Measurements from ENCODE around the gene ZFAND3.
"Not testable (repeated sequence)": the region's sequence is repeated elsewhere in the genome, so short reads cannot be mapped to it uniquely, and the experiment has no call there.

The ZFAND3 gene

DNA sequence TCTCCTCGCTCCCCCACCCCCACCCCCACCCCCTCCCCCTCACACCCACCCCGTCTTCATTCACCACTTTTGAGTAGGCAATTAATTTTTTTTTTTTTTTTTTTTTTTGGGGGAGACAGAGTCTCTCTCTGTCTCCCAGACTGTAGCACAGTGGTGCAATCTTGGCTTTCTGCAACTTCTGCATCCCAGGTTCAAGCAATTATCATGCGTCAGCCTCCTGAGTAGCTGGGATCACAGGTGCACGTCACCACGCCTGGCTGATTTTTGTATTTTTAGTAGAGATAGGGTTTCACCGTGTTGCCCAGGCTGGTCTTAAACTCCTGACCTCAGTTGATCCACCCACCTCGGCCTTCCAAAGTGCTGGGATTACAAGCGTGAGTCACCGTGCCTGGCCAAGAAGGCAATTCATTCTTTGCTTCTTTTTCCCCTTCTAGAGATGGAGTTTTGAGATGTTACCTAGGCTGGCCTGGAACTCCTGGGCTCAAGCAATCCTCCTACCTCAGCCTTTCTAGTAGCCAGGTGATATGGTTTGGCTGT, 230.4 kb downstream of the ZFAND3 start:
- not testable (repeated sequence) for DNase-seq (ENCODE audit: low read depth)

DNA sequence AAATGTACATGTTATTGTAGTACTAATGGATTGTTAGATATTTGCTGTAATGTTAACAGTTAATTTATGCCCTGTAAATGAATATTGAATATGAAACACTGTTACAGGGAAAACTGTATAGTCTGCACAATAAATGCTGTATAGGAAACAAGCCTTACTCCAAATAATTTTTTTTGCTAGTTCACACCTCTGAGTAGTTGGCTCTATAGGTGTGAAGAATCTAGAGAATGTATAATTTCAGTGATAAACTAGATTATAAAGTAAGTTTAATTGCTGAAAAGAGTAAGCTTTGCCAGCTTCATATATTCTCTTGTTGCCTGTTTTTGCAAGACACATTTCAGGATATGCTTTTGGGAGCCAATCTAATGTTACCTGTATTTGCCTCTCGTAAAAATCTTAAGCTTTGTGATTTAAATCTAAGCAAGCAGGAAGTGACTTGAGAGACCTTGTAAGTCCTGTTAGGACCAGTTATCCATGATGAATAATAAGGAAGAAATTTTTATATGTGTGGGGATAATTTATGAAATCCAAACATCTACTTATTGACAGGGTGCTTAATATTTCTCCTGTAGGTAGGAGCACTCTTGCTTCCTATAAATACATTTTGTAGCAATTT, 232.4 kb downstream of the ZFAND3 start:
- no peak for DNase-seq (ENCODE audit: low read depth)

DNA sequence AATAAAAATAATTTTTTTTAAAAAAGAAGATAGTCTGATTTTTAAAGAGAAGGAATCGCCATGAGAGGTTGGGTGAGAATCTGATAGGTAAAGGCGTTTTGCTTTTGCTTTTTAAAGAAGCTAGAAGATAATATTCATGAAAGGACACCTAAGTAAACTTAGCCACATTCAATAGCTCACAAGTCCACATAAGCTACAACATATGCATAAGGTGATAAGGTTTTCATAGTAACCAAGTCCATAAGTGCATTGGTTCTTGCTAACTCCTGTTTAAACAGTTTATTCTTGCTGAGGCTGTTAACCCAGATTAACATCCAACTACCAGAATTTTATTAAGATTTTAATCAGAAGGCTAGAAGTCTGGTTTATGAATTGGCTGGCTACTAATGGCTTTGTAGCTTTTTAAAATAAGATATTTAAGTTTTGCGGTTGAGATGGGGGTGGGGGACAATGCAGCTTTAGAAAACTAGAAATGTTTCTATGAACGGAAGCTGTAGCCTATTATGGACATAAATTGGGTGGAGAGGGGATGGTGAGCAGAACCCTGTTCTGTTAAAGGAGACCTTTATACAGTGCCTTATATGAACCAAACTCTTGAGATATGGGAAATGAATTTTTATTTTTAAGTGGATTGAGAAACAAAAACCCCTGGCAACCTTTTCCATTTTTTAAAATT, 235.1 kb downstream of the ZFAND3 start:
- DNase-seq (ENCODE audit: low read depth): no peak

DNA sequence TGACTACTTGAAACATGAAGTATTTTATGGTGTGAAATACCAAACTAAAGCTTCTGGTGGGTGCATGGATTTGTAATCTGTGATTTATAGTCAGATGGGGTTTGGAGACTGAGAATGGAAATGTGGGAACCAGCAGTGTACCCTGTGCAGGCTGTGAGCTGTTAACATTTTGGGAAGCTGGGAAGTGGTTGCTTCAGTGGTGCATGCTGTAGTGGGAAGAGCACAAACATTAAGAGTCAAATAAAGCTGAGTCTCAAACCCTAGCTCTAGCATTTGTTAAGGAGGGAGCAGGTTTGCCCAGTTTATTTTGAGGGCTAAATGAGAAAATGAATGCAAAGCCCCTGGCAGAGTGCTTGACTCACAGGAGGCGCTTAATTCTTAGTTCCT, 235.7 kb downstream of the ZFAND3 start:
- no peak for DNase-seq (ENCODE audit: low read depth)

DNA sequence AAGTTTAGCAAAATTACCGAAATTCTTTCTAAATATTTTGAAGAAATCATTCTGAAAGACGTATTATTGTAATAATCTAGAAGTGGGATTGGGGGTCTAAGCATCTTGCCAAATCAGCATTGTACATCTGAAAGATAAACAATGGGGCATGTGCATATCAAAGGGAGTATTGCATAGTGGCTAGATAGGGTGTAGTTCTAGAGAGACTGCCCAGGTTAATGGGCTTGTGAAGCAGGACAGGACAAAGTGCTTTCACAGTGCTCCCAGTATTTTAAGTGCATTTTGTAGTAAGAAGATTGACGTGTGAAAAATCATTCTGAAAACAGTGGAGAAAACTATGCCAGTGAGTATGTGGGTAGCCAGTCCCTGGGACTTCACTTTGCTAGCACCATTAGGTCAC, 236.8 kb downstream of the ZFAND3 start:
- DNase-seq (ENCODE audit: low read depth): no peak

DNA sequence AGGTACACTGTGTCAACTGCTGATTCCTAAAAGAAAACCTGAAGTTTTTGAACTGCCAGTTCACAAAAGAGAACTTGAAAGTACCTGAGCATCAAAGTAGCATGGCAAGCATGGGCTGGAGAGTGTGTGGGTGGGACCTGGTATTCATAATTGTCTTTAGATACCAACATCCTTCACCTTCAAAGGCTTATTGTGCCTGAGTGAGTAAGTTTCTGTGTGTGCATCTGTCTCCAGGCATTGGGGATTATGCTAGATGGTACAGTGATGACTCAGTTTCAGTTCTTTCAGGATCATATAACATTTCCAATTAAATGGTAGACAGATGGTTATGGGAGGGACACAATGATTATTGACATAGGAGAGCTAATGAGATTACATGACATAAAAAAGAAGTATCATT, 238.5 kb downstream of the ZFAND3 start:
- no peak for DNase-seq (ENCODE audit: low read depth)

DNA sequence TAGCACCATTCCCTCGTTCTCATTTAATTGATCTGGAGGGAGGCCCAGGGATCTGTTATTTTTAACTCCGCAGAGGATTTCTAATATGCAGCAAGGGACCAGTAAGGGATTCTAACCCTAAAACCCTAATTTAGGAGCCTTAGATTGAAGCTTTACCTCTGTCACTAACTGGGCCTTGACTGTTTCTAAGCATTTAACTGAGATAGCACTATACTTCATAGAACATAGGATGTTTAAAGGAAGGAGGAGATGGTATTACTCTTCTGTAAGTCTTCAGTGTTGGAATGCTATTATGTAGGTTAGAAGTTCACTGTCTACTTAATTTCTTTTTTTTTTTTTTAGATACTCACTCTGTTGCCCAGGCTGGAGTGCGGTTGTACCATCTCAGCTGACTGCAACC, 242.5 kb downstream of the ZFAND3 start:
- no peak for DNase-seq (ENCODE audit: low read depth)

DNA sequence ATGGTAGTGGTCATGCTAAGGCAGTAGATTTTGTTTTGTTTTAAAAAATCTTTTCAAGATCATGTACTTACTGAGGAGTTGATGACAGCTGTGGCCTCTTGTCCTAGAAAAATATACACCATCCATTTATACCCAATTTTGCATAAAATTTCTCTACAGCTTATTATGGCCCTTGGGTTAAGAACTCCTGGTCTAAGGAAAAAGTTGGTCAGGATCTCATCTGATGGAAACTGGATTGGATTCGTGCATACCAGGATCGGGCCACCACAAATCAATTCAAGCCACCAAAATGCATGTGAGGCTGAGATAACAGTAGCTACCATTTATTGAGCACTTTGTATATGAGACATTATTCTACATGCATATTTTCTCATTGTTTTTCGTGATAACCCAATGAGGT, 244.4 kb downstream of the ZFAND3 start:
- no peak for DNase-seq (ENCODE audit: low read depth)

DNA sequence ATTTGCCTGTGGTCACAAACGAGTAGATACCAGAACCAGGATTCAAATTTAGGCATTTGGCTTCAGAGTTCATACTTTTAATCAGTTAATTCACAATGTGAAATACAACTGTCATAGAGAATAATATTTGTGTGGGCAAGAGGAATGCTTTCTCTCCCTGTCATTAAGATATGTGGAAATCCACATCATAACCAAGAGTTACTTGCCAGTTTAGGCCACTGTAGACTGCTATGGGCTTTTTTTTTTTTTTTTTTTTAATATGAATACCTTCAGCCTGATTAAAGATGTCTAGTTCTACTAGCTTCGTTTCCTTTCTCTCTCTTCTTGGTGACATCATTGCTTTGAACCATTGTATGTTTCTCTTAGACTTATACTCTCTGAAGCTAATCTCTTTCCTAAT, 244.9 kb downstream of the ZFAND3 start:
- DNase-seq (ENCODE audit: low read depth): no peak

DNA sequence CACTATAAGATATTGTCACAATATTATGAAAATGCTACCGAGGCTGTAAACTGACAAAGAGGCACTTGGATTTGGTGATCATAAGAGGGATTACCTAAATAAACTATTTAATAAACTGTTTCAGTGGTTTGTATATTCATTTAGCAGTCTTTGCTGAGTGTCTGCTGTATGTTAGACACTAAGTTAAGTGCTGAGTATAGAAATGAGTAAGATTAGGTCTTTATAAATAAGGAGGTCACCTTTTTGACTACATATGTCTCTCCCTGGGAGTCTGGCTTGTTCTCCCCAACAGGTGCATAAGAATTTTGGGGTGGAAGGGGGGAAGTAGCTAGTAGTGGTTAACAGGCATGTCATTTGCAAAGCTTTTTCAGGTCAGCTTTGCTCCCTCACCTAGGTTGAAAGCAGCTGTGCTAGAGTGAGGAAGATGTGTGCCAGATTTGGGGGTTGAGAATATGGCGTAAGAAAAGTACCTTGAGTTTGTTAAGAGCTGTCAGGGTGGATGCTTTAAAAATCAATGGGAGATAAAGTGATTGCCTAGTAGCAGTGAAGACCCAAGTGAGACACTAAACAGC, 246.3 kb downstream of the ZFAND3 start:
- DNase-seq (ENCODE audit: low read depth): no peak

DNA sequence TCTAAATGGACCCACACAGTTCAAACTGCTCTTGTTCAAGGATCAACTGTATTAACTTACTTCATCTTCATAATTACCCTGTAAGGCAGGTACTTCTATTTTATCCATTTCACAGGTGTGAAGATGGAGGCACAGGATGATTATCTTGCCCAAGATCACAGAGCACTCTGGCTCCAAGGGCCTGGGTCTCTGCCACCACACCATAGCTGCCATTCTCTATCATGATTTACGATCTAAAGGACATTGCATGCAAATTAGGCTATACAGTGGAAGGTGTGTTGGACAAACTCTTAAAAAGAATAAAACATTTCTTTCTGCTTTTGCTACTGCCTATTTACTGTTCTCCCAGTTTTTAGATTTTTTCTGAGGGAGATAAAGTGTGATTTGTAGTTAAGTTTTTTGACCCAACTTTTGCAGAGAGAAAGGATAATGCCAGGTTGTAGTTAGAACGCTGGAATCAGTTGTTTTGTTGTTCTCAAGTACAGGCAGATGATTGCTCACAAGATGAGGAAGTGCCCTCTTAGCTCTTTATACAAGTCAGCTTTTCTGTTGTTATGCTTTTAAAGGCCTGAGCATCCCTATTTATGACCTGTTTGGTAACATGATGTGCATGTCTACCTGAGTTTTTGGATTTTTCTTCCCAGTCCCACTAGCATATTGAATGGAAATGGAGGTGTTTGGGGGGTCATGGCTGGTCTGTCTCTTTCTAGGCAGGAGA, 247.9 kb downstream of the ZFAND3 start:
- DNase-seq (ENCODE audit: low read depth): no peak

DNA sequence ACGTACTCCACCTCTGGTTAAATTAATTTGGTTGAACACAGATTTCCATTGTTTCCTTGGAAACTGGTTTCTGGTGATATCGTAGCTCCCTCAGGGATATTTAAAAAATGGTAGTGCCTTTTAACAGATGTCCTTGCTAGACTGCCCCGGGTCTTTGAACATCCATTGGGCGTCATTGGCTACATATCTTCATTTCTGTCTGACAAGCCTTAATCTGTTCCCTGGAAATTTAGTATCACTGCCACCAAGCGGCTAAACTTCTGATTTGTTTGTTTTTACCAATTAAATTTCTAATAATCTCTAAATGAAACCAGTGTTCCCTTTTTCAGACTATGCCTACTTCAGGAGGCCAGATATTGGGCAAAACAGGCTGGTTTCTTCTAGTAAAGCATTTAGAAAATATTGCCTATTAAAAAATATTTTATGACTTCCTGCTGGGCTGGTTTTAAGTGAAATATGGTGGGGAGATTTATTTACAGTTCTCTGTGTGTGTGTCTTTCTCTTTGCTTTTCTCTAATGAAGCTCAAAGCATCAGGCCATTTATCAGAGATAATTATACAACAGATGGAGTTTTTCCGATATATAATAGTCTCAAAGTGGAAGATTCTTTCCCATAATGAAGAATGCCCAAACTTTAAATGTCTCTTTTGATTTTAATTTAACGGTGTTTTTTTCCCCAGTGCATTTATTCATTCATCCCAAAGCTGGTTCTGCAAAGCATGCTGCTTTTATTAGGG, 249.5 kb downstream of the ZFAND3 start:
- DNase-seq (ENCODE audit: low read depth): no peak

DNA sequence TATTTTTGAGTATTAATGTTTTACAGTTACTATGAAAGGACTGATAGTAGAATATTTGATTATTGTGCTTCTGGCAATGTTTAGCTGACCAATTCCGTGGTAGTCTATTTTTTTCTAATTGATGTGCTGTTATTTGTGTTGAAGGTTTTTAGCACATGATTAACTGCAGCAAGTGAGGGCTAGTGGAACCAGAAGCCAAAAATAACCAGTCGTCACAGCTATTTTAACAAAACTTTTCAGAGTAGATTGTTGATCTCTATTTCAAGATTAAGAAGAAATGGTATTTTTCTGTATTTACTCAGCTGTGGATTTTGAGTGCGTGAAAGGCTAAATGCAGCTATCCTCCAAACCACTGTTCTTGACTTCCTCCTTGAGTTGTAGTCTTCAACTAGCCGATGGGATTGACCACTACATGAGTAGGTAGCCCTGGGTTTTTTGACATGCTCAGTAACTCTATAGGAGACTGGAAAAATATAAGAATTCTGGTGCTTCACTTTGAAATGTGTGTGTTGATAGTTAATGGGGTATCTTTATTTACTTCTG, 258.0 kb downstream of the ZFAND3 start:
- DNase-seq (ENCODE audit: low read depth): no peak

DNA sequence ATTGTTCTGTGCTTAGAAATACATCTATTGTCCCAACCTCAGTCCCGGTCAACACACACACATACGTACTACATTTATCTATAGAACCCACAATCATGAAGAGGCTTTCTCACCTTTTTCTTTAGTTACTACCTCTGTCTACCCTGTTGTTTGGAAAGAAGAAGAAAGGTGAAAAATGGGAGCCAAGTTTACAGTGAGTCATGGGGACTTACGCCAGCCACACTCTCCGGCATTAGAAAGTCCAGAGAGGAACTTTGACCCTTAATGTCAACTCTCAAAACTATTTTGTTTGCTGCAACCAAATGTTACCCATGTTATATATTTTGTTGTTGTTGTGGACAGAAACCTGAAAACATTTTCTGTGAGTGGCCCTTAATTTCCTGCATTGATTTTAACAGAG, 259.1 kb downstream of the ZFAND3 start:
- no peak for DNase-seq (ENCODE audit: low read depth)

DNA sequence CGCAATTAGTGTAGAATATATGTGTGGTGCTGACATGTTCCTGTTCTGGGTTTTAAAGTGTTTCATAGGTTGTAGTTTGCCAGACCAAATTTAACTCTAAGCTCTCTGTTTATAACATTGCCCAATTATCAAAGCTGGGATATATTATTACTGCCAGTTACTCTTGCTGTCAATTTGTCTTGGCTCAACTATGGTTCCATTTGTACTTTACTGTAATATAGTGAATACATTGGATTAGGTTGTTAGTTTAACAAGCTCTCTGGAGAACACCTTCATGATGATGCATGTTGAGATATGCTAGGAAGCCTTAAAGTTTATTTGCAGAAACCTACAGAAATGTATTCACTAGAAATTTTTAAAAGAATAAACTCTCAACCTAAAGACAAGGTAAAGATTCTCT, 259.6 kb downstream of the ZFAND3 start:
- DNase-seq (ENCODE audit: low read depth): no peak

DNA sequence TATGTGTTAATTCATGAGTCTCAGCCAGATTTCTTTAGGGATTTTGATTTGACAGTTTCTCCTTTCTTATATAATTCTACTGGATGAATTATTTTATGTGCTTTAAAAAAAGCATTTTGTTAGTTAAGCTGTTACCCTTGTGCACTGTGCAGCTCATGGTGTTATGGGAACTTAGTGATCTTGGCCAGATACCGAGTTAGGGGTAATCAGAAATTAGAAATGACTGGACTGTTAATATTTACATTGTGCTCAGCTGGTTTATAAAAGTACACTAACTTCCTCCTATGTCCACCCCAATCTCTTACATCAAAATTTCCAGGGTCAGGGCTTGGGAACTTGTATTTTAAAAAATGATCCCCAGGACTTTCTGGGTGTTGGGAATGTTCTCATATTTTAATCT, 260.0 kb downstream of the ZFAND3 start:
- DNase-seq (ENCODE audit: low read depth): no peak

DNA sequence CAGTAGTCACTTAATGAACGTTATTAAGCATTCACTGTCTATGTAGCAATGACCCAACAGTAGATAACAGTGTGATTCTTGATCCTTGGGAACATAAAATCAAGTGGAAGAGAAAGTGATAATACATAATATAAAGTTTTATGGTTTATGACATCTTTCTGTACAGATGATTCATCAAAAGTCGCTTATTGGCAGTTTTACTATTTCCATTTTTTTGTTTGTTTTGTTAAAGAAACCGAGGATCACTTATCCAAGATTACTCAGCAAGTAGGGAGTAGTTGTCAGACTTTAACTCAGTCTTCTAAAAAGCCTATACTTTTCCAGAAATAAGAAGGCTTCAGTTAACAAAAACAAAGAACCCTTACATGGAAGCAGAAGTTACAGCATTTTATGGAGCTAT, 260.8 kb downstream of the ZFAND3 start:
- DNase-seq (ENCODE audit: low read depth): no peak

DNA sequence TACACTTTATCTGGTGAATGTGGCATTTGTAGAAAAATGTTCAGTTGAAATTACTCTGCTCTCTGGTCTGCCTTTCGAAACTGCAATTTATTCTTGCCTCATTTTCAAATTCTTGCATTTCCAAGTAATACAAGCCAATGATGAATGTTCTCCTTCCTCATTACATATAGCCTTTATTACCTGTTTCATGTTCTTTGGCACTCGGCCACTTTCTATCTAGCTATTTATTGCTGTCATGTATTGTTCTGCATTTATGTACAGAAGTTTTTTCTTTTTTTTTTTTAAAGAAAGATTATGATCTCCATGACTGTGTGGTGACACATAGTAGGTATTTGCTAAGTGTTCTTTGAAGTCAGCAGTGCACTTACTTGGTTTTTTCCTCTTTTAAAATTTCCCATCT, 261.4 kb downstream of the ZFAND3 start:
- DNase-seq (ENCODE audit: low read depth): no peak

DNA sequence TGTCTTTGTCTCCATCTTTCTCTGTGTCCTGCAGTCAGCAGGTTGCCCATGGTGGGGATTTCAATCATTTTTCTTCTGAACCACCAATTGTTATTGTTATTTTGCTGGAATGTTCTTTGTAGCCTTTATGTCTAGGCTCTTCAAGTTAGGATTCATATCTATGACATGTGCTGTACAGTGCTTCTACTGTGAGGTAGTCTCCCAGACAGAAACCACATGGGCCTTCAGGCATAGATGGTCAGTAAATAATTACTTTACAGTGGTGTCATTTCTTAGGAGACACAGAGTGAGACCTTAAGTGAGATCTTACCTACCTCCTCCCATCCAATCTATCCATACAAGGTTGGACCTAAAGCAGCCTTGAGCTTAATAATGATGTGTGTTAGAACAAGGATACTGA, 265.5 kb downstream of the ZFAND3 start:
- no peak for DNase-seq (ENCODE audit: low read depth)

DNA sequence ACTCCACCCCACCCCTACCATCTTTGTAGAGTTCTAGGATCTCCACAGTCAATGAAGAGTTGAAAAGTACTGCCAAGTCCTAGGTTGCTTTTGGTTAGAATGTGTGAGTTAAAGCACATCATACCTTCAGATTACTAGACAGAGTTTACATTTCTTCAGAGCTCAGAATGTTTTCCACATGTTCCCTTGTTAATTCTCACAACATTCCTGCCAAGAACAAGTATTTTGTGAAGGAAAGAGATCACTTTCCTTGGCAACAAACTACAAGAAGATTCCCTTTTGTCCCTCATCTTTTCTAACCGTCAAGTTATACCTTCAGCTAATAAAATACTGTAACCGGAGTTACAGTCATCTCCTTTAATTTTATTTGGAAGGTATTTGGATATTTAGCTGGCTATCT, 266.8 kb downstream of the ZFAND3 start:
- DNase-seq (ENCODE audit: low read depth): no peak

DNA sequence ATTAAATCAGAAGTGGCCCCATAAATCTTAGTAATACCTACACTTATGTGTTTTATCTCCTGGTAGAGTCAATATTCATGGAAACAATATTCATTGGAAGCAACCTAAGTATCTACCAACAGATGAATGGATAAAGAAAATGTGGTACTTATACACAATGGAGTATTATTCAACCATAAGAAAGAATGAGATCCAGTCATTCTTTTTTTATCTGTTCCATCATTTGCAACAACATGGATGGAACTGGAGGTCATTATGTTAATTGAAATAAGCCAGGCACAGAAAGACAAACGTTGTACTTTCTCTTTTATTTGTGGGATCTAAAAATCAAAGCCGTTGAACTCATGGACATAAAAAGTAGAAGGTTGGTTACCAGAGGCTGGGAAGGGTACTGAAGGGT, 268.5 kb downstream of the ZFAND3 start:
- no peak for DNase-seq (ENCODE audit: low read depth)

DNA sequence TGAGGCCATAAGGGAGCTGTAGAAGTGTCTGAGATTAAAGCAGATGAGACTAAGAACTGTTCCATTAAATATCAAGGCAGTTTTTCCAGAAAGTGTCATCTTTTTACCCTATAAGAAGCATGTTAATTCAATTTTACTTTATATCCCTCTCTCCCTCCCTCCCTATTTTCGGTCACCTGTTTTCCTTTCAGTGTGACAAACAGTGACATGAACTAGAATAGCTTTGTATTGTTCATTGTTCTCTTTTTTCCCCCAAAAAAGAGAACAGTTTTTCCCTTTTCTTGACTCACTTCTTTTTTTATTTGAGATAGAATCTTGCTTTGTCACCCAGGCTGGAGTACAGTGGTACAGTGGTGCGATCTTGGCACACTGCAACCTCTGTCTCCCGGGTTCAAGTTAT, 269.3 kb downstream of the ZFAND3 start:
- DNase-seq (ENCODE audit: low read depth): no peak

Data from activated T-helper 1 cell treated with Interleukin-2 at 50 U/mL for 16 hours (primary cell).